ENCODE results near the gene CUL4B.
"Not testable (repeated sequence)": the region's sequence is repeated elsewhere in the genome, so short reads cannot be mapped to it uniquely, and the experiment has no call there.

CUL4B gene

DNA sequence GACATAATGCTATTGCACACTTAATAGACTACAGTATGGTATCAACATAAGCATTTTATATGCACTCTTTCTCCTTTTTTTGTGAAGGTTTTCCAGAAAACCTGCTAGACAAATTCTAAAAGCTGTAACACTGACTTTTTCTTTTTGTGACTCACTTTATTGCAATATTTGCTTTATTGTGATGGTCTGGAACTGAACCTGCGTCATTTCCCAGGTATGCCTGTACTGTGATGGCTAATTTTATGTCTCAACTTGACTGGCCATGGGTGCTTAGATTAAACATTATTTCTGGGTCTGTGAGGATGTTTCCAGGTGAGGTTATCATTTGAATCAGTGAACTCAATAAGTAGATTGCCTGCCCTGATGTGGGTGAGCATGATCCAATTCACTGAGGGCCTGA is 56.2 kb downstream of the CUL4B start:
- no peak overlapping the region for H3K4me3 ChIP-seq (ENCODE audit: low read depth, low read length)
- TF ChIP-seq, protein P1, sequence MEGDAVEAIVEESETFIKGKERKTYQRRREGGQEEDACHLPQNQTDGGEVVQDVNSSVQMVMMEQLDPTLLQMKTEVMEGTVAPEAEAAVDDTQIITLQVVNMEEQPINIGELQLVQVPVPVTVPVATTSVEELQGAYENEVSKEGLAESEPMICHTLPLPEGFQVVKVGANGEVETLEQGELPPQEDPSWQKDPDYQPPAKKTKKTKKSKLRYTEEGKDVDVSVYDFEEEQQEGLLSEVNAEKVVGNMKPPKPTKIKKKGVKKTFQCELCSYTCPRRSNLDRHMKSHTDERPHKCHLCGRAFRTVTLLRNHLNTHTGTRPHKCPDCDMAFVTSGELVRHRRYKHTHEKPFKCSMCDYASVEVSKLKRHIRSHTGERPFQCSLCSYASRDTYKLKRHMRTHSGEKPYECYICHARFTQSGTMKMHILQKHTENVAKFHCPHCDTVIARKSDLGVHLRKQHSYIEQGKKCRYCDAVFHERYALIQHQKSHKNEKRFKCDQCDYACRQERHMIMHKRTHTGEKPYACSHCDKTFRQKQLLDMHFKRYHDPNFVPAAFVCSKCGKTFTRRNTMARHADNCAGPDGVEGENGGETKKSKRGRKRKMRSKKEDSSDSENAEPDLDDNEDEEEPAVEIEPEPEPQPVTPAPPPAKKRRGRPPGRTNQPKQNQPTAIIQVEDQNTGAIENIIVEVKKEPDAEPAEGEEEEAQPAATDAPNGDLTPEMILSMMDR (IDR thresholded peaks at IDR 0.05; ENCODE audit: low read depth, low read length): no peak
- in situ Hi-C loops (cut with HindIII; ENCODE audit: low sequenced_read_pairs): no loop called here
- DNase-seq (ENCODE audit: low read depth, low spot score): no peak

DNA sequence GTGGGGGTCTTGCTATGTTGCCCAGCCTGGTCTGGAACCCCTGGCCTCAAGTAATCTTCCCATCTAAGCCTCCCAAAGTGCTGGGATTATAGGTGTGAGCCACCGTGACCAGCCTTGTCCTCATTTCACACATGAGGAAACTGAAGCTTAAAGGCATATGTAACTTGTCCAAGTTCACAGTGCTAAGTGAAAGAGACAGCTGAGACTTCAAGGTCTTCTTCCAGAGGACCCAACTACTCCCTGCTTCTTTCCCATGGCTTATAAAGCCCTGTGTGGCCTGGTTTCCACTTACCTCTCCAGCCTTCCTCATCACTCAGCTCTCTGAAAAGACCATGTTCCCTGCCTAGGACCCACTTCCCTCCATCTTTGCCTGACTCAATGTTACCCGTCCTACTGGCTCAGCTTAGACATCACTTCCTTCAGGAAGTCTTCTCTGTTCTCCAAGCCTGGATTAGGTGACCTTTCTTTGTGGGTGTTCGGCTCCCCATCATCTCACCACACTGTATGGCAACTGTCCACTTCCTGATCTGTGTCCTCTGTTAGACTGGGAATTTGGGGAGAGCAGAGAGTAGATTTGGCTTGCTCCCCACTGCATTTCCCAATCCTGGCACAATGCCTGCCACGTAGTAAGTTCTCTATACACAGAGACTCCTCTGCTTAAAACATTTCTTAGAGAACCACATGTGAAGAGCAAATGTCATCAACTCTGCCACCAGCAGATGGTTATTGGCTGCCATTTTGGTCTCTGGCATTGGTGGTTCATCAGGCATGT is 61.3 kb downstream of the CUL4B start:
- no peak for DNase-seq (ENCODE audit: low read depth, low spot score)
- TF ChIP-seq, protein P1 (IDR thresholded peaks at IDR 0.05; ENCODE audit: low read depth, low read length): no peak
- in situ Hi-C loops (cut with HindIII; ENCODE audit: low sequenced_read_pairs): no loop called here
- no peak overlapping the region for H3K4me3 ChIP-seq (ENCODE audit: low read depth, low read length)

DNA sequence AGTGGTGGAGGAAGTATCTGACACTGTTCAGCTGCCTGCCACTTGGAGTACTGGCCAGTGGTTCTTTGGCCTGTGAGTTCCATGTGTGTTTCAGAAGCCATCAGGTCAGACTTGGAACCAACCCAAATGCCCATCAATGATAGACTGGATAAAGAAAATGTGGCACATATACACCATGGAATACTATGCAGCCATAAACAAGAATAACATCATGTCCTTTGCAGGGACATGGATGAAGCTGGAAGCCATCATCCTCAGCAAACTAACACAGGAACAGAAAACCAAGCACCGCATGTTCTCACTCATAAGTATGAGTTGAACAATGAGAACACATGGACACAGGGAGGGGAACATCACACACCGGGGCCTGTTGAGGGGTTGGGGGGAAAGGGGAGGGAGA is 70.6 kb downstream of the CUL4B start:
- H3K4me3 ChIP-seq (ENCODE audit: low read depth, low read length); in situ Hi-C loops (cut with HindIII; ENCODE audit: low sequenced_read_pairs): not testable (repeated sequence)

DNA sequence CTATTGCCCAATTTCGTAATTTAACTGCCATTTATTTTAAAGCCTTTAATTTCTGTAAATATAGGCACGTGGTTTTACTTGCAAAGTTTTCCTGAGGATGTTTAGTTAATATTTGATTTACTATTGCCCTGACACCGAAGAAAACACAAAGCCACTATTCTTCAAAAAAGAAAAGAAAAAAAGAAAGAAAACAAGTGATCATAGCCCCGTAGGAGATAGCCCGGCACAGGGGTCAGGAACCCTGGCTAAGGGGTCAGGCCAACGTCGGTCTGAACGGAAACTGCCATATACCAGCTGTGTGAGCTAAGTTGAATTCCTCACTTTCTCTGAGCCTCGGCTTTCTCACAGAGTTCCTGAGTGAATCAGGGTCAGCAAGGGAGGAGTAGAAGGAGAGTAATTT is 74.0 kb downstream of the CUL4B start:
- no peak for DNase-seq (ENCODE audit: low read depth, low spot score)

More for the DNA sequence above, 70.6 kb downstream of the CUL4B start:
- not testable (repeated sequence) for DNase-seq (ENCODE audit: low read depth, low spot score)

DNA sequence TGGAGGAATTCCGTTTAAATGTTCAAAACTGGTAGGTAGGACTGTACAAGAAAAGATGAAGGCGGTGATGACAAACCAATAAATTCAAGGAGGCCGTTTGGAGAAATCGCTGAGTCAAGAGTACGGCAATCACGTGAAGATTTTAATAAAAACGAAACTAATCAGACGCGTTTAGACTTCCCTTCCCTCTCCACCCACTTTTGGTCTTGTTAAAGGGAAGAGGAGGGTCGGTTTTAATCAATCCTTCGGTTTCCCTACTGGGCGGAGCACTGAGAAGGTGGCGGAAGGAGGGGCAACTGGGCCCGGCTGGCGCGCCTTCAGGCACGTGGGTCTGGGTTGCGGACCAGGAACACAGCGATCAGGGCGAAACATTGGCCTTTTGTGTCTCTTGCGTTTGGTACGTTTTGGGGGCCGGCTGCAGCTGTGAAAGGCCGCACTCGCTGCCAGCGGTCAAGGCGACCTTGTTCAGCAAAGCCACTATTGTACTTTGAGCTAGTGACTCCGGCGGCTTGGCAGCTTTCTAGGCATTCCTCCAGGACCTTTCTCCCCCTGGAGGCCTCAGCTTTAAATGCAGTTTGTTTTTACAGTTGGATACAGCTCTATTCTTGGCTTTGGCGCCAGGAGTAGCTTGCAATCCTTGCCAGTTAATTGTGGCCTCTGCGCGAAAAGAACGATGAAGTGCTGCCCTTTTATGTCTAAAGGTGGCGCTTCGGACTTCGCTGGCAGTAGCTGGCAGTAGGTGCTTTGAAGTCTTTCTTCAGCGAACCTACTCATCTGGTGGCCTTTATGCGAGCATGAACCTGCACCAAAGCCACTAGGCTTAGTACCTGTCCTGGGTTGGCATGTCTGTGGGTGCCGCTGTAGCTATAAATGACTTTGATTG is 74.9 kb downstream of the CUL4B start:
- in situ Hi-C loops (cut with HindIII; ENCODE audit: low sequenced_read_pairs): no loop called here
- H3K4me3 ChIP-seq (ENCODE audit: low read depth, low read length): peak overlapping the region; percentile 43
- TF ChIP-seq, protein P1 (IDR thresholded peaks at IDR 0.05; ENCODE audit: low read depth, low read length): peak; percentile 57
- DNase-seq (ENCODE audit: low read depth, low spot score): peak; percentile 84

More for the DNA sequence above, 74.0 kb downstream of the CUL4B start:
- TF ChIP-seq, protein P1 (IDR thresholded peaks at IDR 0.05; ENCODE audit: low read depth, low read length): no peak
- in situ Hi-C loops (cut with HindIII; ENCODE audit: low sequenced_read_pairs): no loop called here
- H3K4me3 ChIP-seq (ENCODE audit: low read depth, low read length): no peak overlapping the region

DNA sequence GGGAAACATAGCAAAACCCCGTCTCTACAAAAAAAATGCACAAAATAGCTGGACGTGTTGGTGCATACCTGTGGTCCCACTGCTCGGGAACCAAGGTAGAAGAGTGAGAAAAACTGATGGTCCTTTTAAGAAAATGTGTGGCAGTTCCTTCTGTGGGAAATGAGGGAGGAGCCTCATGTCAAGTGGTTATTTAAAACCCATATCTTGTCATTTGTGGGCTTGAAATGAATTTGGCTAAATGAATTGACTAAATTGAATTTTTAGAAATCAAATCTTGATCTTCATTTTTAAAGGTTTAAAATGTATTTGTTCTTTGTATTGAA is 75.5 kb downstream of the CUL4B start:
- H3K4me3 ChIP-seq (ENCODE audit: low read depth, low read length): peak overlapping the region; percentile 43
- in situ Hi-C loops (cut with HindIII; ENCODE audit: low sequenced_read_pairs): no loop called here
- TF ChIP-seq, protein P1 (IDR thresholded peaks at IDR 0.05; ENCODE audit: low read depth, low read length): no peak
- DNase-seq (ENCODE audit: low read depth, low spot score): no peak

DNA sequence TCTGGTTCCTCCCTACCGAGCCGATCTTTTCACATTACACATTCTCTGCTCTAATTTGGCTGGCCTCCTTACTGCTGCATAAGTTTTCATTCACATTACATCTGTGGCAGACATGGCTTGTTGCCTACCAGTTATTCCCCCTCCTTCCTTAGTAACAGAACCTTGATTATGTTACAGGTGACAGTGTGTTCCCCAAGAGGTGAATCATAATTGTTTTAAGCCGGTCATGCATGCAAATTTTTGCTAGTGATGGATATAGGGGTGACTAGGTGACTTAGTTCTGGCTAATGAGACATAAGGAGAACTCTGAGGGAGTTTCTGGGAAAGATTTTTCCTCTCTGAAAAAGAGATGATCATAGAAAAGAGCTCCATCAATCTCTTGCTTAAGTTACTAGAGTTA is 83.3 kb downstream of the CUL4B start:
- in situ Hi-C loops (cut with HindIII; ENCODE audit: low sequenced_read_pairs): no loop called here
- TF ChIP-seq, protein P1 (IDR thresholded peaks at IDR 0.05; ENCODE audit: low read depth, low read length): no peak

More for the DNA sequence above, 83.3 kb downstream of the CUL4B start:
- H3K4me3 ChIP-seq (ENCODE audit: low read depth, low read length): no peak overlapping the region
- DNase-seq (ENCODE audit: low read depth, low spot score): no peak
